HG02943 (cell line): ENCODE measurements around the gene ITGBL1.

ENCODE experiments used
- ATAC-seq: cut with Tn5 transposase; IDR thresholded peaks from one replicate; pipeline ENCODE4 v1.9.1; 2021; ENCODE audit warnings: mild to moderate bottlenecking, low read depth, moderate library complexity; ENCODE audit not compliant: unreplicated experiment

The ITGBL1 gene

GRCh38 chr13:101450749-101451130 lies 1.7 kb upstream of the ITGBL1 start:
- no peak for ATAC-seq

DNA sequence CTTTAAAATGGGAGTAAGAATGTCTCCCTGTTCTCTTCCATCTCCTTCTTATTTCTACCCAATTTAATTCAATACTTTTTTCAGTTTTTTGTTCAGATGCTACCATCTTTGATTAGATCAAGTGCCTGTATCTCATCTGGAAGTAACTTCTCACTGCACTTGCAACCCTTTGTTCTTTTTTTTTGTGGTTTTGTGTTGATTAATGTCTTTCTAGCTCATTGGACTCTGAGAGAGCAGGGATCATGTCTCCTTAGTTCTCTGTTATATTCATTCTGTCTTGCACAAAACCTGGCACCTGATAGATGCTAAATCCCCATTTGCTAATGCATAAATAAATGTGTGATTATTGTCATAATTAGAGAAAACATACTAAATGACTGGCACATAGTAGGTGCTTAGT lies 834 bp upstream of the ITGBL1 start:
- ATAC-seq: no peak

DNA sequence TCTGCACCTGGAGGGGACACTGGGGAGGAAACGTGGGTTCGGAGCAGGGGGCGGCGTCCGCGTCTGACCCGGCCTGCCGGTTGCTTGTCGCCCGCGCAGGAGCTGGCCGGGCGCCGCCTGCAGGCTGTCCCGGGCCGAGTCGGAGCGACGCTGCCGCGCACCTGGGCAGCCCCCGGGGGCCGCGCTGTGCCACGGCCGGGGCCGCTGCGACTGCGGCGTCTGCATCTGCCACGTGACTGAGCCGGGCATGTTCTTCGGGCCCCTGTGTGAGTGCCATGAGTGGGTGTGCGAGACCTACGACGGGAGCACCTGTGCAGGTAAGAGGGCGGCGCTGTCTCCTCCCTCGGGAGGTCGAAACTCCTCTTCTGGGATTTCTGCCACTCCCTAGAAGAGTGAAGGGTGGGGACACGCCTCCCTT lies 1.3 kb downstream of the ITGBL1 start:
- no peak for ATAC-seq

- no peak for ATAC-seq
Observed at GRCh38 chr13:101454767-101455166, 2.3 kb downstream of the ITGBL1 start.

GRCh38 chr13:101455863-101456262 lies 3.4 kb downstream of the ITGBL1 start:
- no peak for ATAC-seq

GRCh38 chr13:101457176-101457575 lies 4.7 kb downstream of the ITGBL1 start:
- ATAC-seq: no peak

- ATAC-seq: no peak
Observed at GRCh38 chr13:101465877-101466276, 13.4 kb downstream of the ITGBL1 start.

GRCh38 chr13:101467415-101467814 lies 14.9 kb downstream of the ITGBL1 start:
- no peak for ATAC-seq

GRCh38 chr13:101473458-101473857 lies 21.0 kb downstream of the ITGBL1 start:
- no peak for ATAC-seq

DNA sequence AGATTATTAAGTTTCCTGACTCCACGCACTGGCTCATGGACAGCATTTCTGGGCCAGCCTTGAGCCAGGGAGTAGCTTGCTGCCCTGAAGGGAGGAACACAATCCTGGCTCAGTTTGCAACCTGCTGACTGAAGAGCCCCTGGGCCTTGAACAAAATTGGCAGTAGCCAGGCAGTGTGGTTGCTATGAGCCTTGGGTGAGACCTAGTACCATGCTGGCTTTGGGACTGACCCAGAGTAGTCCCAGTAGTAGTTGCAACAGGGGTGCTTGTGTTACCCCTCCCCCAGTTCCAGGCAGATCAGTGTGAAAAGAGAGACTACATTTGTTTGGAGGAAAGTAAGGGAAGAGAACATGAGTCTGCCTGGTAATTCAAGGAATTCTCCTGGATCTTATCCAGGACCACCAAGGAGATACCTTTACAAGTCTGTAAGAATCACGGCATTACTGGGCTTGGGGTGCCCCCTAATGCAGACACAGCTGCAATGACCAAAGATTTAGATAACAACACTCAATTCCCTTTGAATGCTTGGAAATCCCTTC lies 22.0 kb downstream of the ITGBL1 start:
- no peak for ATAC-seq

DNA sequence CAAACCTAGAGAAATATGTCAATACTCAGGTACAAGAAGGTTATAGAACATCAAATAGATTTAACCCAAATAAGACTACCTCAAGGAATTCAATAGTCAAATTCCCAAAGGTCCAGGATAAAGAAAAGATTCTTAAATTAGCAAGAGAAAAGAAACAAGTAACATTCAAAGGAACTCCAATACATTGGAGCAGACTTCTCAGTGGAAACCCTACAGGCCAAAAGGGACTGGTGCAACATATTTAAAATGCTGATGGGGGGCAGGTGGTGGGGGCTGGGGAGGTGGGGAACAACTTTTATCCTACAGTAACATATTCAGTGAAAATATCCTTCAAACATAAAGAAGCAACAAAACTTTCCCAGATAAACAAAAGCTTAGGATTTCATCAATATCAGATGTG lies 23.1 kb downstream of the ITGBL1 start:
- no peak for ATAC-seq

- ATAC-seq: no peak
Observed at GRCh38 chr13:101481421-101481820, 28.9 kb downstream of the ITGBL1 start.

GRCh38 chr13:101486708-101487437 lies 34.4 kb downstream of the ITGBL1 start:
- ATAC-seq: no peak

DNA sequence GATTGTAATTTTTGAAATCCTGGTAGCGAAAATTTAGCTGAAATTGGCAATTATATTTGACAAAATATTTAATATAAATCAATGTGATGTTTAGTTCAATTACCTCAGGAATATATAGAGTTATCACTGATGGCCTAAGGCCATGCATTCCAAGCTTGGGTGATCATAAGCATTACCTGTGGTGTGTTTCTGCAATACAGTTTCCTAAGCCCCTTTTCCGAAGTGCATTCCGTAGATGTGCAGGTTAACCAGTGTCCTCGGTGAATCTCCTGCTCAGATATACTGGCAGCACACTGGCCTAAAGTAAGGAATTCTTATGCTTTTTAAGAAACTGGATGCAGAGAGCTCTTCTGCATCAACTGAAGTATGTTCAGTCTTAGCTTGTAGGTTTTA lies 35.0 kb downstream of the ITGBL1 start:
- ATAC-seq: no peak

DNA sequence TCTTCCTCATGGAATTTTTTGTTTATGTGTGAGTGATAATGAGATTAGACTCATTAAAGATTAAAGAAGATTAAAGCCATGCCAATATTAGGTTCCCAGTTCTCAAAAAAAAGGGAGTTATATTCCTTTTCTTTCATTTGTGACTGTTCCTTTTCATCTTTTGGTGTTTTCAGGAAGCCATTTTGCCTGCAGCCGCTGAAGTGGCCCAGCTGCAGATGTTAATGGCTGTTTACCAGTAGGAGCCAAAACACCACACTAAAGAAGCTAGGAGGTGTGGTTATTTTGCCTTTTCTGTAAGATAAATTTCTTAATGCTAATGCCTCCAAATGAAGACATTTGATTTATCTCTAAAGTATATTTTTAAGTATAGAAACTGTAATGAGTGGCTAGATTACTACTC lies 36.3 kb downstream of the ITGBL1 start:
- no peak for ATAC-seq

DNA sequence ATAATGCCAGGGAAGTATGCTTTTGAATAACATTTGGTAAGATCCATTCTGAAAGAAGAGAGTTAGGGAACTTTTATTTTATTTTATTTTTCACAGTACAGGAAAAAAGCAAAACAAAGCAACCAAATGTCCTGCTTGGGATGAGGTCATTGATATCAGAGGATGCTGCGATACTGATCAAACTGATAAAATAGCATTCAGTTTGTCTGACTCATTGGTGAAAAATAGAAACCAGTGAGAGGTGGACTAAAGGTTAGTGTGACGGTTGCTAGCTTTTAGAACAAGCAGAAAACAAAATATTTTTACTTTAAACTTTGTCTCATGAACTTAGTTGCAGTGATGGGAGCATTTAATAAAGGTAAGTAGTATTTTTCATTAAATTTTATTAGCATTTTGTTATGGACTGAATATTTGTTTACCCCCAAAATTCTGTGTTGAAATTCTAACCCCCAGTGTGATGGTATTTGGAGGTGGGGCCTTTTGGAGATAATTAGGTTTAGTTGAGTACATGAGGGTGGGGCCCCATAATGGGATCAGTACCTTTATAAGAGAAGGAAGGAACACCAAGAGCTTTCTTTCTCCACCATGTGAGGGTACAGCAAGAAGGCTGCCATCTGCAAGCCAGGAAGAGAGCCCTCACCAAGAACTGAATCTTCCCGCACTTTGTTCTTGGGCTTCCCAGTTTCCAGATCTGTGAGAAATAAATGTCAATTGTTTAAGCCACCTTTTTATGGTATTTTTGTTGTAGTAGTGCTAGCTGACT lies 37.3 kb downstream of the ITGBL1 start:
- no peak for ATAC-seq

DNA sequence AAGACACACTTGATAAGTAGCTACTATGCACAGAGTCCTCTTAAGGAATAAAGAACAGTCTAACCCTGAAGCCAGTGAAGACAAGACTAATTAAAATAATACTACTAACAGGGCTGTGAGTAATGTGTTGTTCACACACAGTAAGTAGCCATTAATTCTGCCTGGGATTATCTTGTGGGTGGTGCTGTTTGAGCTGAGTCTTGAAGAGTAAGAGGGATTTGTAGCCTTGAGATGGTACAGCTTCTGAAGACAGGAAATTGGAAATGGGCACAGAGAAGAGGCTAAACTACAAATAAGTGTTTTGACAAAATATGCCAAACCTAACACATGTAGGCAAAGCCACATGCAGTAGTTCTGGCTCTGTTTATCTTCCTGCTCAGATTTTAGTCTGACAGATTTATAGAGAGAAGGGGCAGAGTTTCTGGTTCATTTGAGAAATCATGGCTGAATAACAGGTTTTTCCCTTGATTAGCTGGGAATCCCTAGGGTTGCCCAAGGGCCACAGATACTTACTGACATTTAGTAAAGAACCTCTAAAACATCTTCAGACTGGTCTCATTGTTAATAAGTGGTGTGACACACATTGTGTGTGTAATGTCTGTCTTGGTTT lies 38.0 kb downstream of the ITGBL1 start:
- no peak for ATAC-seq

DNA sequence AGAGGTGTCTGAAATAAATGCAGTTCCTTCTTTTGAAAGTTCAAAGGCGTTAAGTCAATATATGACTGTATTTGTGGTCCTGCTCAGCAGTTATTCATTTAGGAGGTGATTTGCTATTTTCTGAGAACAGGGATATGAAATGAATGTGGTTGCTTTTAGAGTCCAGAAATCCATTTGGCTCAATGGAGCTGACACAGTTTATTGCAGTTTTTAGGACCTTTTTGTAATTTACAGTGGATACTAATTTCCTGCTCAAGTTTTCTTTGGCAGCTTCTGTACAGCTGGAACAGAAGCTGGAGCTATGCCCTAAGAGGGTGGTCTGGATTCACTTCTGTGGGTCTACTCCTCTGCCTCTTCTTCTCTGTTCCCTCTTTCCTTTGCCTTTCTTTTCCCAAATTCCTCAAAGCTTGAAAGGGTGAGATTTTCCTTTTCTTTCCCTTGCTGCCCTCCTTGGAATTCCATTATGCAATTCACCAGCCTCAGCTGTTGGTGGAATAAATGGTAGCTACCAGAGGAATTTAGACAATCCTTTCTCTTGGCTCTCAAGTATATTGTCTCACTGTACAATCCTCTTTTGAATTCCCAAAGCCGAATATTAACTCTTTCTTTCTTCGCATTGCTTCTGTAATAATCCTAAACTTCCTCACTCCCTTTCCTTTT lies 39.9 kb downstream of the ITGBL1 start:
- ATAC-seq: no peak

DNA sequence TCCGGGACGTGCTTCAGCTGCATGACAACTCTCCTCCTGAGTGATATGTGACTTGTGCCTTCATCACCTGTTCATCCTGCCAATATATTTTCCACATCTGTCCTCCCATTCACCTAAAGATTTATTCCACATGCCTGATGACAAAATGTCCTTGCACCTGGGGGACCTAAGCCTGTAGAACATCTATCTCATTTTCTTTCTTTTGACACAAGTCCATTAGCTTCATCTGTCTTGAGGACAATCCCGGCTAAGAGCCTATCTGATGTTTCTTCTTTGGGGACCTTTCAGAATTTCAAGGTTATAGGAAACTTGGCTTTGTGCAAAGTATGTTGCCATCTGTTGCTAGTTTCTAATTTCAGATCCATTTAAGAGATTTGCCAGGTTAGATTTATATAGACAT lies 41.1 kb downstream of the ITGBL1 start:
- ATAC-seq: no peak

DNA sequence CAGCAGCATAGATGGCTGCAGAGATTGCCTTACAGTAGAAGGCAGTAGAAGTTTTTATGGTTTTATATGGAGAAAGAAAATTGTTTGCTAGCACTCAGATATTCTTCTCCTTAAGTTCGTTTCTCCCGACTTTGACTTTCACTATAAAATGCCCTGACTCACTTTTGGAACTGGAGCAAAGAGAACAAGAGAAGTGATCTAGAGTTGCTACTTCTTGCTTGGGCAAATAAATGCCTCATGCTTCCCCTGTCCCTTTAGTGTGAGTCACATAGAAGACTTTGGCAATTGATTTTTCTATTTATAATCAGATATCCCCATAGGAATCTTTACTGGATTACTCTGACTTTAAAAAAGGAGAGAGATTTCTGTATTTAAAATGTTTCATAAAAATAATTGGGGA lies 46.9 kb downstream of the ITGBL1 start:
- ATAC-seq: no peak

- ATAC-seq: no peak
Observed at GRCh38 chr13:101502618-101503017, 50.1 kb downstream of the ITGBL1 start.
